NCI-H146 treated with DMSO at 0.1 percent for 48 hours (cell line): Measurements from ENCODE around the gene ACP6.
"Not testable (repeated sequence)": the region's sequence is repeated elsewhere in the genome, so short reads cannot be mapped to it uniquely, and the experiment has no call there.

Experiments
- DNase-seq: peaks from one replicate; lab custom pipeline; 2025; ENCODE audit not compliant: unreplicated experiment; lab: John Stamatoyannopoulos, UW

Gene ACP6

GRCh38 chr1:147670319-147671001 is at the start of gene ACP6:
ACP6 (minus strand) TSS chr1:147670524; CDS start chr1:147670048, 476 bp downstream.
- peak; percentile 94 for DNase-seq

GRCh38 chr1:147719711-147720225 is 49.4 kb upstream of the ACP6 start:
- no peak for DNase-seq

- DNase-seq = no peak
Observed at GRCh38 chr1:147719029-147719698, 48.8 kb upstream of the ACP6 start.

GRCh38 chr1:147717706-147718097 is 47.4 kb upstream of the ACP6 start:
- no peak for DNase-seq

GRCh38 chr1:147717051-147717705 is 46.9 kb upstream of the ACP6 start:
- no peak for DNase-seq

GRCh38 chr1:147712605-147713004 is 42.3 kb upstream of the ACP6 start:
- DNase-seq = no peak

- DNase-seq = peak; percentile 18
Observed at GRCh38 chr1:147700042-147701006, 30.0 kb upstream of the ACP6 start.

GRCh38 chr1:147699686-147700041 is 29.3 kb upstream of the ACP6 start:
- no peak for DNase-seq

GRCh38 chr1:147683163-147683763 is 12.9 kb upstream of the ACP6 start:
- DNase-seq = no peak

GRCh38 chr1:147680608-147681235 is 10.4 kb upstream of the ACP6 start:
- not testable (repeated sequence) for DNase-seq

- DNase-seq = not testable (repeated sequence)
Observed at GRCh38 chr1:147677681-147678080, 7.4 kb upstream of the ACP6 start.

GRCh38 chr1:147676311-147677085 is 6.2 kb upstream of the ACP6 start:
- DNase-seq = no peak

- DNase-seq = no peak
Observed at GRCh38 chr1:147673816-147674215, 3.5 kb upstream of the ACP6 start.

GRCh38 chr1:147673406-147673805 is 3.1 kb upstream of the ACP6 start:
- DNase-seq = no peak

- DNase-seq = no peak
Observed at GRCh38 chr1:147669469-147670318, 630 bp downstream of the ACP6 start.

- DNase-seq = no peak
Observed at GRCh38 chr1:147665521-147665920, 4.8 kb downstream of the ACP6 start.

- DNase-seq = no peak
Observed at GRCh38 chr1:147664206-147664605, 6.1 kb downstream of the ACP6 start.

GRCh38 chr1:147654511-147654910 is 15.8 kb downstream of the ACP6 start:
- DNase-seq = no peak
